Activated naive CD8-positive, alpha-beta T cell treated with anti-CD3 and anti-CD28 coated beads, Interleukin-2, amount 10 ng/mL, durations not matched to agents 7 days and 5 days (primary cell): ENCODE measurements around the gene NDUFS8. TPM values are rescaled to one million over a fixed set of nuclear protein-coding genes. Genes with fewer than 3 reads are reported as not detected.

Source experiments
- ATAC-seq: fragments of 150-1000 bp; cut with Tn5 transposase; one replicate; pipeline ENCODE4 v1.10.0; 2021; ENCODE audit warnings: low read depth, moderate library complexity
- POLR2A ChIA-PET: fragments of 350-600 bp; sonication (Branson Sonifier 250); formaldehyde crosslinking; loops from one replicate; lab custom pipeline; 2021; ENCODE audit warnings: antibody characterized with exemption; lab: Charles Lee
- DNase-seq: peaks from one replicate; pipeline ENCODE4 v3.0.0; 2021
- H3K27ac Mint-ChIP-seq: one replicate; pipeline ENCODE4 v1.8.0; 2022; ENCODE audit warnings: mild to moderate bottlenecking, mixed read lengths
- H3K27me3 Mint-ChIP-seq: one replicate; pipeline ENCODE4 v1.8.0; 2022; ENCODE audit warnings: mild to moderate bottlenecking, moderate library complexity, mixed read lengths
- H3K36me3 Mint-ChIP-seq: one replicate; pipeline ENCODE4 v1.8.0; 2021; ENCODE audit warnings: mild to moderate bottlenecking, mixed read lengths
- H3K4me1 Mint-ChIP-seq: one replicate; pipeline ENCODE4 v1.8.0; 2021; ENCODE audit warnings: mixed read lengths
- H3K4me3 Mint-ChIP-seq: one replicate; pipeline ENCODE4 v1.8.0; 2022; ENCODE audit warnings: mild to moderate bottlenecking, moderate library complexity, mixed read lengths
- H3K9me3 Mint-ChIP-seq: one replicate; pipeline ENCODE4 v1.8.0; 2021; ENCODE audit warnings: mixed read lengths
- microRNA-seq: library from miRNA; unstranded; fragments of <30 nt; microRNA quantifications from one replicate; pipeline ENCODE4 v1.2.0, GENCODE V29; 2022
- total RNA-seq, 2 experiments: library from RNA; stranded (reverse); gene quantifications; one replicate each; pipeline ENCODE4 v1.2.3, GENCODE V29; 2021

NDUFS8 gene
- total RNA-seq, 2 experiments from 2014 or later: 117 to 128 TPM

DNA sequence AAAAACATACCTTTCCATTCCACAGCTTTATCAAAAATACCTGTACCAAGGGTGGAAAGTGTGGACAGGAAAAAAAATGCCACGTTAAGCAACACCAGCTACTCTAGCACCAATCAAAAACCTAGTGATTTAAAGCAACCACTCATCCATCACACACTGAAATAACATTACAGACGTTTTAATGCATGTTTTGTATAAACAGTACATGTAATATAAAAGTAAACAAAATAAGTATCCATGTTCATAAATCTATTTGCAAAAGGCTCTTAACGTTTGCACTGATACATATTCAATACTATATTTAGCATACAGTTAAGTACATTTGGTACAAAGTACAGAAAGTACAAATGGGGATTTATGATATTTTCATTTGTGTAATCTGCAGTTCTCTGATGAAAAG, 52.0 kb downstream of the NDUFS8 start:
- no peak for DNase-seq
- no peak overlapping the region for H3K27ac Mint-ChIP-seq
- no peaks in the 10 kb centered on the region for H3K4me1 Mint-ChIP-seq

DNA sequence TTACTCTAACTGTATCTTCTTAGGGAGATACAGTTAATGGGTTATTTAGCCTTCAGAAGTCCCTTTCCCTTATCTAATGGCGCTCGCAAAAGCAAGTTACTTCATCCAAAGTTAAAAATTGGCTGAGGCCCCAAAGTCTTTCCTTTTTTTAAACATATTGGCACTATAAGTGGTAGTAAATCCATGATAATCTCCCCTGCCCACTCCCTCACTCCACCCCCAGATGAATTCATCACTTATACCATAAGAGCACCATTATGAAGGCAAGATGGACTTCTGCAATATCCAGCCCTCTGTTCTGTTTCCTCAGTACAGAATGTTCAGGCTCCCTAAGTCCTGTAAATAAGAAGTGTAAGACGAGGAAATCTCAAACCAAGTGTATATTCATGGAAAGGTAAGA, 53.0 kb downstream of the NDUFS8 start:
- DNase-seq (no peak), ATAC-seq (no peak)
- no peaks in the 10 kb centered on the region for H3K9me3 Mint-ChIP-seq
- POLR2A ChIA-PET: no interaction called here
- no peaks in the 10 kb centered on the region for H3K27me3 Mint-ChIP-seq
- H3K4me3 Mint-ChIP-seq: no peak overlapping the region
- H3K36me3 Mint-ChIP-seq: no peaks in the 10 kb centered on the region
- no peak overlapping the region for H3K27ac Mint-ChIP-seq
- H3K4me1 Mint-ChIP-seq: no peaks in the 10 kb centered on the region

More for the DNA sequence above, 52.0 kb downstream of the NDUFS8 start:
- POLR2A ChIA-PET: interaction anchor here (0.6 kb wide), 1 partner anchor 26 kb away, joined by 5 read pairs; no protein-coding TSS in a partner anchor
- H3K36me3 Mint-ChIP-seq: peaks cover 2% of the 10 kb centered on the region
- no peaks in the 10 kb centered on the region for H3K27me3 Mint-ChIP-seq
- ATAC-seq: no peak
- H3K9me3 Mint-ChIP-seq: no peaks in the 10 kb centered on the region
- no peak overlapping the region for H3K4me3 Mint-ChIP-seq

Small RNAs within 50 kb of the gene (microRNA-seq; reads per million reads assigned to microRNA genes)
- gene MIR4691: not detected
- 3.5 reads per million for gene MIR6753
- gene MIR7113: 3.5 reads per million

Other genes starting within 250 kb of the NDUFS8 start
- 10 to 100 TPM; 35.1 to 42.6 TPM for gene UNC93B1, start 26.6 kb upstream of the NDUFS8 start, total RNA-seq
- under 1 TPM; 0.45 to 0.61 TPM for gene ALDH3B1, start 20.4 kb upstream of the NDUFS8 start, total RNA-seq
- 100 to 1,000 TPM; 297 to 308 TPM for gene TCIRG1, start 8.3 kb downstream of the NDUFS8 start, total RNA-seq
- 1 to 10 TPM; 8.1 to 9.2 TPM for gene CHKA, start 90.7 kb downstream of the NDUFS8 start, total RNA-seq
- gene KMT5B, start 182.6 kb downstream of the NDUFS8 start, total RNA-seq: 10 to 100 TPM; 29.2 to 32.2 TPM
- 10 to 100 TPM; 23.1 to 23.5 TPM for gene C11orf24, start 241.3 kb downstream of the NDUFS8 start, total RNA-seq